ENCODE measurements around the gene ITPR2.
"Not testable (repeated sequence)": the region's sequence is repeated elsewhere in the genome, so short reads cannot be mapped to it uniquely, and the experiment has no call there.

Gene ITPR2

DNA sequence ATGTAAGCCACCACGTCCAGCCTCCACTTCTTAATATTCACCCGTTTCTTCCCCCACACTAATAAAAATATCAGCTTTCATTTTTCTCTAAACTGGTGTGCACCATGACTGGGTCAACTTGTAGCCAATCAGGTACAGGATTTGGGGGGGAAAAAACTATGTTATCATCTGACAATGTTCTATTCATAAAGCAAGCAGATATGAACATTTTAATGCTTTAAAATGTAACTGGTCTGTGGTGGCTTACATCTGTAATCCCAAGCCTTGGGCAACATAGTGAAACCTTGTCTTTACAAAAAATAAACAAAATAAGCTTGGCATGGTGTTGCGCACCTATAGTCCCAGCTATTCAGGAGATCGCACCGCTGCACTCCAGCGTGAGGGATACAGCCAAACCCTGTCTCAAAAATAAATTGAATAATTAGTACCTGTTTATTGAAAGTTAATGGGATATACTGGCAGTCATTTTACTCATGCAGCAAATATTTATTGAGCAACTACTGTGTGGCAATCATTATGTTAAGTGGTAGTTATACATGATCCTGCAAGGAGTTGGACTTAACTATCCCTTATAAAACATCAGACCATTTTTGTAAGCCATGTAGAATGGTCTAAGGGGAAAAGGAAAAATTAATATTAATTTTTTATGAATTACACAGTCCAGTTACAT lies 15.3 kb upstream of the ITPR2 start:
- no peak for DNase-seq

DNA sequence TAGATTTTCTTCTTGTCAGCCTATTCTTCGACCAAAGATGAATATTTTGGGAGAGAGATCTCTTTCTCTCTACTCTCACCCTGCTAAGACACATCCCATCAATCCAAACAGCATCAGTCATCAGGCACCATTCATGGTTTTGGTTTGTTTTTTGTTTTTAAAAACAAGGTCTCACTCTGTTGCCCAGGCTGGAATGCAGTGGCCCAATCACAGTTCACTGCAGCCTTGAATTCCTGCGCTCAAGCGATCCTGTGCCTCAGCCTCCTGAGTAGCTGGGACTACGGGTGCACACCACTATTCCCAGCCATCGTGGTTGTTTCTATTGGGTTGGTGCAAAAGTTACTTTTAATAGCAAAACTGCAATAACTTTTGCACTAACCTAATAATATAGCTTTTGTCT lies 14.4 kb upstream of the ITPR2 start:
- no peak for DNase-seq

DNA sequence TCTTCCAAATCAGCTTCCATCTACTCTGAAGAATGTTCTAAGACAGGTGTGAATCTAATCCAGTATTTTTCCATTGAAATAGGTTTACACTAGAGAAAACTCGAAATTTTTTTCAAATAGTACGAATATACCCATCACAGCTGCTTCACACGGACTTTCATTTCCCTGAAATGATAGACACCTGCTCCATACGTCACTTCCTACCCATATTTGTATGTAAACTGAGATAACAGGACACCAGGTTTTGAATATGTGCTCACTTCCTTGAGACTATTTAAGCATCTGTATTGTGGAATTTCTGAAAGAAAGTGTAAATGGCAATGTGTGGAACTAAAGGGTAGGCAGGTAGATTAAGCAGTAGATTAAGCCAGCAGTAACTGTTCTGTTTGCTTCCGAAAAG lies 13.4 kb upstream of the ITPR2 start:
- DNase-seq, result no peak

GRCh38 chr12:26845984-26846383 lies 13.0 kb upstream of the ITPR2 start:
- DNase-seq, result no peak

GRCh38 chr12:26845057-26845666 lies 12.2 kb upstream of the ITPR2 start:
- DNase-seq, result no peak

DNA sequence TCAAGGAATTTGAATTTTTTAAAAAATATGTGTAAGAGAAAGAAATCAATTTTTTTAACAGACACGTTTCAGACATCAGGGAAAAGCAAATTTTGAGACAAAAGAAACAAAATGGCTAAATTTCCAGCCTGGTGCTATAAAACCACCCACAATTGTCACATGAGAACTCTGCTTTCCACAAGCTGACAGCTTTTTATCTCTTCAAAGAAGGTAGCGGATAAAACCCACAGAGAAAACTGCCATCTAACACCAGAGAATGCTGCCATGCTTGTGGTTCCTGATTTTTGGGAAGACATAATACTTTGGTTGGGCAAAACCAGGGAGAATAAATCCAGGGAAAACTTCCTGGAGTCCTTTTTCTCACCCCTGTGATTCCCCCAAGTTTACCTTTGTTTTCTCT lies 10.3 kb upstream of the ITPR2 start:
- DNase-seq, result no peak

DNA sequence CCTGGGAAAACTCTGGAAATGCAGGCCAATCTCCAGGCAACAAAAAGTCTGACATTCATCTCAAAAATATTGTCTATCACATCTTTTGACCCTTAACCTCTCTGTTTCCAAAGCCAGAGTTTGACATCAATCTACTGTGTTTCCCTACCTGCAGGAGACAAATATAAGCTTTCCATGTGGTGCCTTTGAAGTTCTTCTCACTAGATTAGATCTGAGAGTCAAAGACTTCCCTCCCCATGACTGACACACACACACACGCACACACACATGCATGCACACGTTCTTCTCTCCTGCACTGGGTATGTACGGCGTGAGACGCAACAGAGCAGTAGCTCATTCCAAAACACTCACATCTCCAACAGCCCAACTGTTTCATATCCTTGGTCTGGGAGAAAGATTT lies 8.1 kb upstream of the ITPR2 start:
- DNase-seq, result no peak

GRCh38 chr12:26839512-26839911 lies 6.5 kb upstream of the ITPR2 start:
- no peak for DNase-seq

GRCh38 chr12:26838888-26839416 lies 6.0 kb upstream of the ITPR2 start:
- no peak for DNase-seq

- no peak for DNase-seq
Observed at GRCh38 chr12:26836201-26836600, 3.2 kb upstream of the ITPR2 start.

- not testable (repeated sequence) for DNase-seq
Observed at GRCh38 chr12:26834503-26835060, 1.6 kb upstream of the ITPR2 start.

- DNase-seq, result peak; percentile 66
Observed at GRCh38 chr12:26833743-26834490, 923 bp upstream of the ITPR2 start.

DNA sequence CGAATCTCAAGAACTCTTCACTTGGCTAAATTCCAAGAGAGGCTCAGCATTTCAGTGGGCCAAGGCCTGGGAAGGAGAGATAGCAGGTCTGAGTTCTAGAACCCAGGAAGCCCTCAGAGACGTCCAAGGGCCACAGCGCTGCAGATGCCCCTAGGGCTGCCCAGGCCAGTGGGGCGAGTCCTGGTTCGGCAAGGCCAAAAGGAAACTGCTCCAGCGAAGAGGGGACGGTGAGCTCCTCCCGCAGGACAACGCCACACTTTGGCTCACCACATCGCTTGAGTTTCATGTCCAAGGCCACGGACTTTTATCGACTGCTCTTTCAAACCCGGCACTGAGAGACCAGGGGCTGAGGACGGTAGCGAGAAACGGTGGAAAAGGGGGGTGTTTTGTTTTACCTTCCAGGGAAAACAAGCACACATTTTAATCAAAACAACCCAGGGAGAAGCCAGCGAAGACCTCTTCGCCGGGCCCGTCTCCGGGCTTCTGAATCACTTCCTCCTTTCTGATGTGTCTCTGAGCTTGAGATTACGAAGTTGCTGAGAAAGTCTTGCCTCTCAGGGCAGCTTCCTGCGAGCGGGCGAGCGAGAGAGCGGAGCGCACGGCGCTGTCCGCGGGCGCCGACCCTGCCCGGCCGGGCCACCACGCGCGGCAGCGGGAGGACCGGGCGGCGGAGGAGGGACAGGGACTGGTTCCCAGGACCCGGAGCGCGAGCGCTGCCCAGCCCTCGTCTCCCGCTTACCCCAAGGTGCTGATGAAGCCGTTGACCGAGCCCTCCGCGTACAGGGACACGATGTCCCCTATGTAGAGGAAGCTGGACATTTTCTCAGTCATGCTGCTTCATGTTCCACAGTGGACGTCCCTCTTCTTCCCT lies 808 bp downstream of the ITPR2 start:
- DNase-seq, result peak; percentile 75

DNA sequence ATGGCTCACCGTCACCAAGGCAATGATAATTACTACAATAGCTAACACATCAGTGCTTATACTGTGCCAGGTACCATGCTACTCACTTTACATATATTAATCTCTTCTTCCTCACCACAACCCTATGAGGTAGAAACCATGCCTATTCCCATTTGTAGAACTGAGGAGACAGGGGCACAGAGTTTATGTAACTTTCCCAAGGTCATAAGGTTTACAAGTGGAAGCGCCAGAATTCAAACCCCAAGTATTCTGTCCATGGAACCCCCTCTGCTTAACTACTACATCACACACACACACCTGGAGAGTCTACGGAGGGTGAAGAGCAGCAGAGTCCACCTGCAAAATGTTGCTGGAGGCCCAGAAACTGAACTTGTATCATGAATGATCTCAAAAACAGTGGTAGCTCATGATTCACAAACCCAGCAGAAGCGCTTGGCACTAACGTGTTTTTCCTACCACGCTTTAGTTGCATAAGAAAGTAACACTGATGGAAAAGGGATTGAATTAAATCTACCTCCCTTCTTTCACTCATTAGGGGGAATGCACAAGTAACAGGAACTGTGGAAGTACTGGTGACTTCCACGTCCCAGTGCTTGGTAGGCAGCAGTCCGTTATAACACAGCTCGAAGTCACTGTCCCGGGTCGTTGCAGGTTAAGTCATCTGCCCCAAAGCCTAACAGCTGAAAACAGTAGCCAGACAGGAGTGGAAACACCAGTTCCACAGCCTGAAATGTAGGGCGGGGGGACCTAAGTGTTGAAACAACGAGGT lies 2.0 kb downstream of the ITPR2 start:
- DNase-seq, result no peak

GRCh38 chr12:26830363-26830762 lies 2.6 kb downstream of the ITPR2 start:
- no peak for DNase-seq

- DNase-seq, result no peak
Observed at GRCh38 chr12:26828280-26829073, 4.5 kb downstream of the ITPR2 start.

DNA sequence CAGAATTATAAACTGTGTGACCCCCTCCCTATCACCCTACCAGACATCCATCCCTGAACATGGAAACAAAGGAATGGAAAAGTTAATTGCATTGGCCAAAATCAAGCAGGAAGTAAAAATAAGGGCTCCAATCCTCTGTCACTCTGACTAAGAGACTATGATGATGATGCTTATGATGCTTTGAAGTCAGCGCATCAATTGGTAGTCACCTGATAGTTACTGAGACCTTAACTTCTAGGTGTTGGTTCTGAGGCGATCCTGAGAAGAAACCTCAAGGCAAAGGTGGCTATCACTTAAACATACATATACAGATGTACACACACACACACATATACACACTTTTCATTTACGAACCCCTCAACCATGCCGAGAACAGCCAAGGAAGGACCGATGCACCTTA lies 6.6 kb downstream of the ITPR2 start:
- no peak for DNase-seq

DNA sequence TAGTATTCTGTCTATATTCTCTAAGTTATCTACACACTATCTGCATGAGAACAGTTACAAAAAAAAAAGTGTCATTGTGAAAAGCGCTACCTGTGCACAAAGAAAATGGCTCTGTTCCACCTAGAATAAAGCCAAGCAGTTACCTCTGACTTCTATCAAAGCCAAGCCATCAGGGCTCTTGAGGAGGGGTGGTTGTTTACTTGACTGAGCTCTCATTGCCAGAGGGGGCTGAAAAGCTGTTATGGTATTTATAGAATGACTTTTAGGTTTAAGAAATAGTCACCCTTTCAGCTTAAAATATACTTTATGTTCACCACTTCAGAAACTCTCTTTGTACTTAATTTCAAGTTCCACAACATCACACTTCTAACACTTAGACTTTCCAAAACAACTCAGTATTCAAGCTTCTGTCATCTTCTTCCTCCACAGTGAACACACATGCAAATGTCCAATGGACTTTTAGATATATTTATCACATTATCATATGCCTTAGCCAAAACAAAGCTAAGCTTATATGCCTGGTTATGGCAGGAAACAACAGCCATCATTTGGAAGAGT lies 7.5 kb downstream of the ITPR2 start:
- no peak for DNase-seq

DNA sequence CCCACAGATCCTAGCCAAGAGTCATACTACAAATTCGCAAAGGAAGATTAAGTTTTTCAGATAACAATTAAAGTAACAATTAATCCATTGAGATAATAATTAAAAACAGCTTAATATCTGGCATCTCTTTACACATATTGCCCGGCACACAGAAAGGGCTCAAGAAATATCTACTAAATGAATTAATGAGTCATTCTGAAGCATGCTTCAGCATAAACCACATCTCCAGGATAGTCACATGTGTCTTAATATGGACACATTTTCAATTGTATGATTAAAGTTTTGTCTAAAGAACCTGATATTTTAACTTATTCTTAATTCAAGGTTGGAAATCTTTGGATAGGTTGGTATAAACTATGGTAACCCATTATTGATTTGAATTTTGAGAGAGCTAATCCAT lies 9.6 kb downstream of the ITPR2 start:
- no peak for DNase-seq

DNA sequence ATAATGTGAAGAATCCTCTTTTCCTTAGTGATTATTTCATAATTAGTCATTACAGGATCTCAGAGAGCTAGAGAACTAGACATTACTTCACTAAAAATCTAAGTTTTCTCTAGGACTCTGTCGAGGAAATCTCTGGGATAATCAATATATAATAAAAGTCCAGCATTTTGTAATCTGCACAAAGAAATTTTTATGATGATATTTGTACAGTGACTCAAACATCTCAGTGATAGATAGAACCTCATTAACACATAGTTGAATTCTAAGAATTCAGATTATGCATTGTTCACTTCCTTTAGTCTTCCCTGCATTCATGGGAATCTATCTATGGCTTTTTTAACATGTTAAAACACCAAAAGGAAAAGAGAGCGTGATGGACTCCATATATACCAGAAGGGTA lies 11.0 kb downstream of the ITPR2 start:
- DNase-seq, result no peak

- no peak for DNase-seq
Observed at GRCh38 chr12:26821212-26821701, 11.7 kb downstream of the ITPR2 start.
